Right renal cortex interstitium (tissue), 3 donors: Measurements from ENCODE around the gene ANKRD12. TPM values are rescaled to one million over a fixed set of nuclear protein-coding genes. Genes with fewer than 3 reads are reported as not detected.
"Not testable (repeated sequence)": the region's sequence is repeated elsewhere in the genome, so short reads cannot be mapped to it uniquely, and the experiment has no call there.

ENCODE experiments used
- DNase-seq, 3 donors: peaks; one replicate each; pipeline ENCODE4 v3.0.0-alpha.2; 2013; ENCODE audit warnings: low read depth in 3 of 3, low spot score in 2 of 3
- polyA plus RNA-seq, 3 donors: library from polyadenylated mRNA; unstranded; fragments of 120-200 nt; gene quantifications; one replicate each; pipeline ENCODE4 v1.2.1, GENCODE V29; 2013; ENCODE audit not compliant: insufficient read length in 3 of 3

Gene ANKRD12
- polyA plus RNA-seq, 3 donors: 32.7 to 34.3 (median 33.9) TPM

DNA sequence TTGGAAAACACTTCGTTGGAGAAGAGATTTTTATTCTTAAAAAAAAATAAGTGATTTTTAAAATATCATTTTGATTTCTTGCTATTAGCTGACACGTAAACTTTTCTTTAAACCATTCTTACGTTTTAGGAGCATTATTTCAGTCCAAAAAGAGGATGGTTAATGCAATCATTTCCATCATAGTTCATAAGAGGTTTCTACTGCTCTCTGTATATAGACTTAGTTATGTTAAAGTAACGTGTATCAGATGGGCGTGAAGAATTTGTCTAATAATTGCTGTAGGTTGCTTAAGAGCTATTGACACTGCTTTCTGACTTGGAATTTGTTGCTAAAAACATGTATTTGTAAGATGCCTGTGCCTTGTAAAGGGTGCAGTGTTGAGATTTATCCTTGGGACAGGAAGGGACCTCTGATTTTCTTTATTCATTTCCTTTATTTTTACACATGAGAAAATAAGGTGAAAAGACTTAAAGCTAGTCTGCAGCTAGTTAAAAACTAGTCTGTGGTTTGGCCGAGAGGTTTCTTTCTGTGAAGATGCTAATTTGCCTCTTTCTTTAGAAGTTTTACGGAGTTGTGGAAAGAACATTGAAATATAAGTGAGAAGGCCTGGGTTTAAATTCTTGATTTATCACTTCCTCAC is 2.9 kb downstream of the ANKRD12 start:
- DNase-seq: no peak

DNA sequence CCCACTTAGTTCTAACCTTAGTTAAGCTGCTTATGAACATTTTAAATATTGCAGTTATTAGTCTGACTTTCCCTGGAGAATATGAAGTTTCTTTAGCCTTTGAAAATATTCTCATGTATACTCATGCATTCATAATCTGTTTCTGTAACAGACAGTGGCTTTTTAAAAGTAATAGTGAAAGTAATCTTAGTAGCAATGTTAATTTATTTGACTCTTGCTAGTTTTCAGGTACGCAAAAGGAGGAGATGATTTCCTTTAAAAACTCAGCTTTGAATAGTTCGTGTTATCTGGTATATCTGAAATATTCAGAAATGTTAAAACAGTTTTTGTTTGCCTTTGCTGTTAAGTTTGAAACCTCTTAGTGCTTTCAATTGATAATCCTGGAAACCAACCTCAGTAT is 3.8 kb downstream of the ANKRD12 start:
- no peak for DNase-seq

GRCh38 chr18:9140984-9141383 is 4.4 kb downstream of the ANKRD12 start:
- no peak for DNase-seq

- no peak for DNase-seq
Observed at GRCh38 chr18:9146224-9146623, 9.6 kb downstream of the ANKRD12 start.

GRCh38 chr18:9147440-9148202 is 11.0 kb downstream of the ANKRD12 start:
- peak in 1 of 3 donors; percentile 30 for DNase-seq

DNA sequence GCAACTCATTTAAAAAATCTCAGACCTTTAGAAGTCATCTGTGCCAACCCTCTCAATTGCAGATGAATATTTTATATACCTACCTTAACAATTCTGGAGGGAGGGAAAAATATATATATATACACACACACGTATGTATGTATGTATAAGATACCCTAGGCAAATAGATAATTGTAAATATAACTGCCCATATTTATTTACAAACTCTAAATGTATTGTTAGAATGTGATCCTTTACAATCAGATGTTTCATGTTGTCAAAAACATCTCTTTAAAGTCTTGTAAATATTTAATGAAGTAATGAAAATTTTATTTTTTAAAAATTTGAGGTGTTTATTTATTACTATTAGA is 11.6 kb downstream of the ANKRD12 start:
- no peak for DNase-seq

- DNase-seq: no peak
Observed at GRCh38 chr18:9150121-9150520, 13.5 kb downstream of the ANKRD12 start.

DNA sequence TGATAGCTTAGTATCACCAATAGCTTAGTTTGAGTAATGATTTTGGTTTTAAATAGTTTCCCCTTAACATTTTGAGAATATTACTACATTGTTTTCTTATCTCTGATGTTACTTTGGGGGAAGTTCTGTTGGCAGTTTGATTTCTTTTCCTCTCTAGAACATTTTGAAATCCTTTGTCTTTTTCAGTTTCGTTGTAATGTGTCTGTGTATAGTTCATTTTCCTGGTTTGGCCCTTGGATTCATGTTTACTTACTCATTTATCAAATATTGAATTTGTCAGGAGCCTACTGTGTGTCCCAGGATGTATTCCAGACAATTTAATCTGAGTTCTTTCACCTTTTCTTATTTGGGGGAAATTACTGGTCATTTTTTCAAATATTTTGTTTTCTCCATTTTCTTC is 16.7 kb downstream of the ANKRD12 start:
- DNase-seq: no peak

- DNase-seq: no peak
Observed at GRCh38 chr18:9156604-9157249, 20.1 kb downstream of the ANKRD12 start.

DNA sequence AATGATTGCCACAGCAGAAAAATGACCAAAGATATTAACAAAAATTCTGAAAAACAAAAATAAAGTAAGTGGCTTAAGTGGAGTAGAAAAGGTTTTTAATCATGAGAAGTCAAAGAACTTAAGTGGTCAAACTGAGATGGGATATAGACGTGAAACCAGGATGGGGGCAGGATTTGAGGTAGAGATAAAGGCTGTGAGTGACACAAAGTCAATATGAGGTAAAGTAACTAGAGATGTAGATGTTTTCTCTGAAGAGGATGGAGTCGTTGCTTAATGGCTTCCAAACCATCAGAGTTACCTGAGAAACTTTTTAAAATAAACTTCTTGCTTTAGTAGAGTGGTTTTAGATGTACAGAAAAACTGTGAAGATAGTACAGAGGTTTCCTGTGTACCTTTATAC is 21.2 kb downstream of the ANKRD12 start:
- DNase-seq: no peak

DNA sequence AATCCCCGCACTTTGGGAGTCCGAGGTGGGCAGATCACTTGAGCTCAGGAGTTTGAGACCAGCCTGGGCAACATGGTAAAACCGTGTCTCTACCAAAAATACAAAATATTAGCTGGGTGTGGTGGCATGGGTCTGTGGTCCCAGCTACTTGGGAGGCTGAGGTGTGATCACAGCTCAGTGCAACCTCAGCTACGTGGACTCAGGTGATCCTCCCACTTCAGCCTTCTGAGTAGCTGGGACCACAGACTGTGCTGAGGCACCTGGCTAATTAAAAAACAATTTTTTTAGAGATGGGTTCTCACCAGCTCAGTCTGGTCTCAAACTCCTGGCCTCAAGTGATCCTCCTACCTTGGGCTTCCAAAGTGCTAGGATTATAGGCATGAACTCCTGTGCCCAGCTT is 23.4 kb downstream of the ANKRD12 start:
- DNase-seq: no peak

GRCh38 chr18:9162663-9163062 is 26.1 kb downstream of the ANKRD12 start:
- not testable (repeated sequence) for DNase-seq

- not testable (repeated sequence) for DNase-seq
Observed at GRCh38 chr18:9164149-9164548, 27.6 kb downstream of the ANKRD12 start.

- not testable (repeated sequence) for DNase-seq
Observed at GRCh38 chr18:9165883-9166282, 29.3 kb downstream of the ANKRD12 start.

DNA sequence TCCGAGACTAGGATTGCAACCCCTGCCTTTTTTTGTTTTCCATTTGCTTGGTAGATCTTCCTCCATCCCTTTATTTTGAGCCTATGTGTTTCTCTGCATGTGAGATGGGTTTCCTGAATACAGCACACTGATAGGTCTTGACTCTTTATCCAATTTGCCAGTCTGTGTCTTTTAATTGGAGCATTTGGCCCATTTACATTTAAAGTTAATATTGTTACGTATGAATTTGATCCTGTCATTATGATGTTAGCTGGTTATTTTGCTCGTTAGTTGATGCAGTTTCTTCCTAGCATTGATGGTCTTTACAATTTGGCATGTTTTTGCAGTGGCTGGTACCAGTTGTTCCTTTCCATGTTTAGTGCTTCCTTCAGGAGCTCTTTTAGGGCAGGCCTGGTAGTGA is 32.9 kb downstream of the ANKRD12 start:
- not testable (repeated sequence) for DNase-seq

- DNase-seq: not testable (repeated sequence)
Observed at GRCh38 chr18:9171919-9172318, 35.3 kb downstream of the ANKRD12 start.

GRCh38 chr18:9172506-9173127 is 36.0 kb downstream of the ANKRD12 start:
- no peak for DNase-seq

- DNase-seq: no peak
Observed at GRCh38 chr18:9173770-9174233, 37.2 kb downstream of the ANKRD12 start.

DNA sequence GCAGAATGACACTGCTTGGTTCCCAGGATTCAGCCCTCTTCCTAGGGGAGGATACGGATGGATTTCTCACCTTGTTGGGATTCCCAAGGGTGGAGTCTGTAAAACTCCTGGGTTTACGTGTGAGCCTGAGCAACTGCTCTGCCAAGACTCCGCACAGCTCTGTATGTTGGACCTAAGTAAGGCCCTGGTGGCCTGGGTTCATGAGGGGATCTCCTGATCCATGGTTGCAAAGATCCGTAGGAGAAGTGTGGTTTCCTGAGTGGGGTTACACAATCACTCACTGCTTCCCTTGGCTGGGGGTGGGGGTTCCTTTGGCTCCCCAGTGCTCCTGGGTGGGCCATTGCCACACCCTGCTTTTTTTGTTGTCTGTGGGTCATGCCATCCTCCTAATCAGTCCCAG is 37.7 kb downstream of the ANKRD12 start:
- no peak for DNase-seq

DNA sequence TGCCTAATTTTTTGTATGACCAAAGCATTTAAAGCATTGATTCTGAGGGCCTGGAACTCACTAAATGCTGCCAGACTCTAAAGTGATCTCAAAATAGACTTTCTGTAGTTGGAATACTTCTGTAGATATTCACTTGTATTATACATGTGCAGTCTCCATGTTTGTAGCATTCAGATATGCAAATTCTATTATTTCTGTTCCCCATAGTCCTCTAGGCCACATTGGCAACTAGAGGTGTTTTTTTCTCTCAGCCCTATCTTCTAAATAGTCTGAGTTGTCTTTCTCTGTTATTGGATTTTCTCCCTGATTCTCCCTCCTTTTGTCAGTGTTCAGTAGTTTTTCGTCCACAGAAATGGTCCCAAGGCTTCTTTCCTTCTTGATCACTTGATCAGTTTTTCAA is 38.5 kb downstream of the ANKRD12 start:
- no peak for DNase-seq

DNA sequence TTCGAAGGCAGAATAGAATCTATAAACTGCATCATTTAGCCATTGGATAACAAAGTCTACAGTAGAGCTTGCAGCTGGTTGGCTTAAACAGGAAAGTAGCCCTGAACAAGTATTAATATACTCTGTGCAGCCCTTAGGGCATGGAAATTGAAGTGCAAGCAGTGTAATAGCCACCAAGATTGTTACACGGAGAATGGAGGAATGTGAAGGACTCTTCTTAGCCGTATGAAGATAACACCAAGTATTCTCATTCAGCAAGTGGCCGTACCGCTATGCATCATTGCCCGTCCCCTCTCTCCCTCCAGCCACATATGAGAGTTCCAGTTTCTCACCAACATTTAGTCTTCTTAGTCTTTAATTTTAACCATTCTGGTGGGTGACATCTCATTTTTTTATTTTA is 40.5 kb downstream of the ANKRD12 start:
- no peak for DNase-seq
